Suprapubic skin (tissue), 3 donors: ENCODE data around the gene FAR2.

Experiments
- CTCF ChIP-seq, 2 donors: fragments of 200-600 bp in 1 of 2; fragments of 450-650 bp in 1 of 2; sonication (generic) in 1 of 2; IDR thresholded peaks; one replicate each; pipeline ENCODE4 v1.5.1; 2016 to 2019; ENCODE audit warnings: antibody characterized with exemption in 2 of 2, mild to moderate bottlenecking in 1 of 2, moderate library complexity in 1 of 2
- POLR2AphosphoS5 ChIP-seq, 3 donors: sonication (generic); formaldehyde crosslinking; IDR thresholded peaks; one replicate each; pipeline ENCODE4 v1.6.1; 2017; ENCODE audit warnings: antibody characterized with exemption in 3 of 3

GRCh38 chr12:29211696-29212095, 62.6 kb downstream of the FAR2 start:
- TF ChIP-seq POLR2AphosphoS5 (IDR thresholded peaks at IDR 0.05): no peak
- no peak for TF ChIP-seq CTCF (IDR thresholded peaks at IDR 0.05)
